ENCODE results near the gene KDM1A.

Gene KDM1A

GRCh38 chr1:23079025-23079424 lies 59.8 kb downstream of the KDM1A start:
- DNase-seq, result no peak

- no peak for DNase-seq
These were observed 61.6 kb downstream of the KDM1A start for GRCh38 chr1:23080885-23081284.

- DNase-seq, result no peak
These were observed 62.1 kb downstream of the KDM1A start for GRCh38 chr1:23081376-23081775.

GRCh38 chr1:23083714-23084480 lies 64.6 kb downstream of the KDM1A start:
- no peak for DNase-seq

GRCh38 chr1:23084880-23085279 lies 65.6 kb downstream of the KDM1A start:
- no peak for DNase-seq

GRCh38 chr1:23085696-23086095 lies 66.4 kb downstream of the KDM1A start:
- no peak for DNase-seq

GRCh38 chr1:23088027-23088426 lies 68.8 kb downstream of the KDM1A start:
- no peak for DNase-seq

GRCh38 chr1:23090056-23090455 lies 70.8 kb downstream of the KDM1A start:
- DNase-seq, result no peak

GRCh38 chr1:23091545-23091944 lies 72.3 kb downstream of the KDM1A start:
- DNase-seq, result no peak

GRCh38 chr1:23092447-23092846 lies 73.2 kb downstream of the KDM1A start:
- no peak for DNase-seq

- DNase-seq, result no peak
These were observed 78.0 kb downstream of the KDM1A start for GRCh38 chr1:23097316-23097715.

GRCh38 chr1:23098463-23099170 lies 79.3 kb downstream of the KDM1A start:
- DNase-seq, result peak in 1 of 2 experiments; percentile 58

- no peak for DNase-seq
These were observed 79.9 kb downstream of the KDM1A start for GRCh38 chr1:23099171-23099536.

- DNase-seq, result peak; percentile 40 to 61
These were observed 80.9 kb downstream of the KDM1A start for GRCh38 chr1:23100074-23100748.

GRCh38 chr1:23101101-23101827 lies 82.0 kb downstream of the KDM1A start:
- DNase-seq, result peak in 1 of 2 experiments; percentile 31

- peak in 1 of 2 experiments; percentile 48 for DNase-seq
These were observed 82.6 kb downstream of the KDM1A start for GRCh38 chr1:23101887-23102286.

- DNase-seq, result peak in 1 of 2 experiments; percentile 58
These were observed 83.0 kb downstream of the KDM1A start for GRCh38 chr1:23102289-23102688.

- peak; percentile 17 to 80 for DNase-seq
These were observed 84.0 kb downstream of the KDM1A start for GRCh38 chr1:23103001-23103889.

- no peak for DNase-seq
These were observed 89.8 kb downstream of the KDM1A start for GRCh38 chr1:23108918-23109533.

GRCh38 chr1:23110391-23110790 lies 91.1 kb downstream of the KDM1A start:
- no peak for DNase-seq
